Ramos (cell line): Measurements from ENCODE around the gene CDK3.
"Not testable (repeated sequence)": the region's sequence is repeated elsewhere in the genome, so short reads cannot be mapped to it uniquely, and the experiment has no call there.

Experiments used
- in situ Hi-C: fragments of 300-500 bp; cut with MboI; formaldehyde crosslinking; loops from one replicate; pipeline ENCODE4 v1.14.3; 2022; ENCODE audit warnings: low sequenced_read_pairs; ENCODE audit not compliant: unreplicated experiment

Gene CDK3

GRCh38 chr17:76034428-76035350 lies 34.0 kb downstream of the CDK3 start:
- in situ Hi-C loops, result no loop called here

- in situ Hi-C loops, result no loop called here
Observed at GRCh38 chr17:76036497-76037261, 36.0 kb downstream of the CDK3 start.

GRCh38 chr17:76038050-76038449 lies 37.4 kb downstream of the CDK3 start:
- in situ Hi-C loops, result no loop called here

GRCh38 chr17:76039121-76039520 lies 38.5 kb downstream of the CDK3 start:
- in situ Hi-C loops, result no loop called here

- in situ Hi-C loops, result no loop called here
Observed at GRCh38 chr17:76040376-76040775, 39.7 kb downstream of the CDK3 start.

GRCh38 chr17:76042868-76043267 lies 42.2 kb downstream of the CDK3 start:
- in situ Hi-C loops, result not testable (repeated sequence)

GRCh38 chr17:76044475-76045007 lies 43.9 kb downstream of the CDK3 start:
- in situ Hi-C loops, result not testable (repeated sequence)

GRCh38 chr17:76046064-76046463 lies 45.4 kb downstream of the CDK3 start:
- in situ Hi-C loops, result no loop called here

- in situ Hi-C loops, result no loop called here
Observed at GRCh38 chr17:76048025-76048605, 47.5 kb downstream of the CDK3 start.

- in situ Hi-C loops, result no loop called here
Observed at GRCh38 chr17:76048711-76049110, 48.1 kb downstream of the CDK3 start.

- in situ Hi-C loops, result no loop called here
Observed at GRCh38 chr17:76049239-76049638, 48.6 kb downstream of the CDK3 start.

GRCh38 chr17:76049836-76050537 lies 49.3 kb downstream of the CDK3 start:
- in situ Hi-C loops, result no loop called here

GRCh38 chr17:76050538-76051467 lies 50.1 kb downstream of the CDK3 start:
- in situ Hi-C loops, result no loop called here

- in situ Hi-C loops, result no loop called here
Observed at GRCh38 chr17:76051561-76051960, 50.9 kb downstream of the CDK3 start.

- in situ Hi-C loops, result no loop called here
Observed at GRCh38 chr17:76053246-76054111, 52.8 kb downstream of the CDK3 start.

- in situ Hi-C loops, result no loop called here
Observed at GRCh38 chr17:76054112-76054476, 53.4 kb downstream of the CDK3 start.
